SK-N-SH (cell line): ENCODE data around the gene GLB1L3. TPM values are rescaled to one million over a fixed set of nuclear protein-coding genes. Genes with fewer than 3 reads are reported as not detected.

ENCODE experiments used
- CTCF ChIA-PET: fragments of 300-600, 350-600 bp; formaldehyde crosslinking; extraction: SDS; loops from one replicate; lab custom pipeline; 2021; lab: Yijun Ruan, JAX
- POLR2A ChIA-PET: fragments of 350-600 bp; sonication (Branson Sonifier 250); formaldehyde crosslinking; extraction: SDS; loops from one replicate; lab custom pipeline; 2020; ENCODE audit warnings: antibody characterized with exemption, inconsistent platforms; lab: Yijun Ruan, JAX
- DNase-seq: peaks from one replicate; pipeline ENCODE4 v3.0.0; 2012
- H2AFZ ChIP-seq: fragments of 200-600 bp; sonication (generic); 2 replicates; pipeline ENCODE4 v1.8.1; 2016; ENCODE audit warnings: antibody characterized with exemption, mild to moderate bottlenecking, low read depth
- H3F3A ChIP-seq: fragments of 200-600 bp; sonication (generic); replicated peaks from 2 replicates; pipeline ENCODE3; 2016; ENCODE audit warnings: antibody characterized with exemption, mild to moderate bottlenecking; ENCODE audit not compliant: insufficient read depth
- H3K27ac ChIP-seq, 2 experiments: fragments of 200-500 bp in 1 of 2; fragments of 200-600 bp in 1 of 2; sonication (Bioruptor generic) in 1 of 2; sonication (generic), shearing (Covaris generic) in 1 of 2; 2 replicates each; pipeline versions ENCODE4 v1.5.1 to v1.6.1; 2014 to 2016; ENCODE audit warnings: low read depth in 2 of 2, inconsistent platforms in 1 of 2, low read length in 1 of 2, mild to moderate bottlenecking in 1 of 2, mixed read lengths in 1 of 2
- H3K27me3 ChIP-seq: fragments of 200-600 bp; sonication (generic), shearing (Covaris generic); 2 replicates; pipeline ENCODE4 v1.6.1; 2016; ENCODE audit warnings: mixed run types; ENCODE audit not compliant: insufficient read depth
- H3K36me3 ChIP-seq, 2 experiments: fragments of 200-500 bp in 1 of 2; fragments of 200-600 bp in 1 of 2; sonication (Bioruptor generic) in 1 of 2; sonication (generic) in 1 of 2; replicated peaks in 1 of 2; 2 replicates each; pipeline versions ENCODE3 to v1.5.1; 2014 to 2016; ENCODE audit warnings: low read length in 1 of 2, mild to moderate bottlenecking in 1 of 2; ENCODE audit not compliant: insufficient read depth in 2 of 2, control insufficient read depth in 1 of 2
- H3K4me1 ChIP-seq, 2 experiments: fragments of 200-500 bp in 1 of 2; fragments of 200-600 bp in 1 of 2; sonication (Bioruptor generic) in 1 of 2; sonication (generic), shearing (Covaris generic) in 1 of 2; 2 replicates each; pipeline versions ENCODE4 v1.5.1 to v1.6.1; 2014 to 2016; ENCODE audit warnings: low read depth in 1 of 2, low read length in 1 of 2, mixed run types in 1 of 2; ENCODE audit not compliant: insufficient read depth in 2 of 2, control insufficient read depth in 1 of 2
- H3K4me2 ChIP-seq: fragments of 200-600 bp; sonication (generic), shearing (Covaris generic); 2 replicates; pipeline ENCODE4 v1.6.1; 2017; ENCODE audit warnings: mixed run types
- H3K4me3 ChIP-seq, 2 experiments: fragments of 200-500 bp in 1 of 2; fragments of 200-600 bp in 1 of 2; sonication (Bioruptor generic) in 1 of 2; sonication (generic), shearing (Covaris generic) in 1 of 2; 2 replicates each; pipeline versions ENCODE4 v1.5.1 to v1.8.1; 2014 to 2016; ENCODE audit warnings: low read depth in 2 of 2, inconsistent platforms in 1 of 2, low read length in 1 of 2, mild to moderate bottlenecking in 1 of 2, mixed read lengths in 1 of 2, moderate library complexity in 1 of 2
- H3K79me2 ChIP-seq: fragments of 200-600 bp; sonication (generic); 2 replicates; pipeline ENCODE4 v1.8.1; 2017; ENCODE audit warnings: mild to moderate bottlenecking; ENCODE audit not compliant: insufficient read depth
- H3K9ac ChIP-seq: fragments of 200-600 bp; sonication (generic); 2 replicates; pipeline ENCODE4 v1.6.1; 2017; ENCODE audit warnings: mixed run types
- H3K9me2 ChIP-seq: fragments of 200-600 bp; sonication (generic); 2 replicates; pipeline ENCODE4 v1.6.1; 2017; ENCODE audit warnings: mixed run types
- H3K9me3 ChIP-seq: fragments of 200-600 bp; sonication (generic); 2 replicates; pipeline ENCODE4 v1.6.1; 2017; ENCODE audit warnings: mixed run types, mild to moderate bottlenecking, moderate library complexity
- H4K20me1 ChIP-seq: fragments of 200-600 bp; sonication (generic); 2 replicates; pipeline ENCODE4 v1.6.1; 2017; ENCODE audit warnings: mild to moderate bottlenecking, mixed run types; ENCODE audit not compliant: insufficient read depth
- CHD2 ChIP-seq: fragments of 150-350 bp; IDR thresholded peaks from 2 replicates; pipeline ENCODE4 v1.6.1; 2018; ENCODE audit warnings: low read length; ENCODE audit not compliant: partially characterized antibody
- CTCF ChIP-seq: fragments of 200-600 bp; sonication (generic); IDR thresholded peaks from 2 replicates; pipeline ENCODE4 v1.6.1; 2017; ENCODE audit warnings: antibody characterized with exemption, mild to moderate bottlenecking, moderate library complexity
- EP300 ChIP-seq, 2 experiments: IDR thresholded peaks; 2 replicates each; pipeline versions ENCODE4 v1.4.0 to v1.6.1; 2012; ENCODE audit warnings: borderline replicate concordance in 1 of 2, low read depth in 1 of 2, low read length in 1 of 2
- FOSL2 ChIP-seq: IDR thresholded peaks from 2 replicates; pipeline ENCODE4 v1.4.0; 2012; ENCODE audit warnings: low read depth, mild to moderate bottlenecking, moderate library complexity, borderline replicate concordance
- FOXJ3 ChIP-seq: sonication (generic); formaldehyde crosslinking; IDR thresholded peaks from 2 replicates; pipeline ENCODE4 v1.5.1; 2020; ENCODE audit warnings: mild to moderate bottlenecking, missing genetic modification reagents
- FOXM1 ChIP-seq: IDR thresholded peaks from 2 replicates; pipeline ENCODE4 v1.4.0; 2012; ENCODE audit warnings: low read depth, mild to moderate bottlenecking
- IRF3 ChIP-seq: fragments of 150-350 bp; IDR thresholded peaks from 2 replicates; pipeline ENCODE4 v1.6.1; 2016; ENCODE audit warnings: mild to moderate bottlenecking, low read depth, low read length
- MXI1 ChIP-seq: IDR thresholded peaks from 2 replicates; pipeline ENCODE4 v1.6.1; 2012; ENCODE audit warnings: mild to moderate bottlenecking, low read depth, low read length, improper control_type of control experiment
- POLR2AphosphoS5 ChIP-seq: IDR thresholded peaks from 2 replicates; pipeline ENCODE4 v1.6.1; 2012; ENCODE audit warnings: low read depth, low read length
- RAD21 ChIP-seq: IDR thresholded peaks from 2 replicates; pipeline ENCODE4 v1.6.1; 2012; ENCODE audit warnings: mild to moderate bottlenecking, low read length
- RCOR1 ChIP-seq: fragments of 150-350 bp; IDR thresholded peaks from 2 replicates; pipeline ENCODE4 v1.6.1; 2017; ENCODE audit warnings: antibody characterized with exemption, low read length
- RXRA ChIP-seq: IDR thresholded peaks from 2 replicates; pipeline ENCODE4 v1.4.0; 2012; ENCODE audit warnings: low read depth, mild to moderate bottlenecking, borderline replicate concordance
- SIN3A ChIP-seq: IDR thresholded peaks from 2 replicates; pipeline ENCODE4 v1.6.1; 2012; ENCODE audit warnings: low read depth, mild to moderate bottlenecking, low read length, moderate library complexity, borderline replicate concordance
- WGBS: methylation state at CpG from one replicate; pipeline ENCODE4 v1.1.6; 2017; ENCODE audit warnings: low lambda C conversion rate; 5-methylcytosine and 5-hydroxymethylcytosine counted together
- polyA plus RNA-seq, 3 experiments: library from polyadenylated mRNA; depleted of rRNA; stranded (reverse); fragments of >200 nt; gene quantifications; 2 replicates each; pipeline ENCODE4 v1.2.3, GENCODE V29; 2012

GLB1L3 gene
- polyA plus RNA-seq, 1 of the 3 experiments (the other 2 are of a cell fraction), result not detected

- Histone ChIP-seq H3K4me2 (no peak overlapping the region), H3F3A (no peaks in the 10 kb centered on the region), H3K4me3 (no peak overlapping the region), H3K27me3 (no peaks in the 10 kb centered on the region), H2AFZ (no peak overlapping the region), H3K9ac (no peak overlapping the region), H3K27ac (no peak overlapping the region), H3K4me1 (no peaks in the 10 kb centered on the region), H3K79me2 (no peaks in the 10 kb centered on the region), H3K9me3 (no peaks in the 10 kb centered on the region), H3K36me3 (no peaks in the 10 kb centered on the region), H3K9me2 (no peaks in the 10 kb centered on the region), H4K20me1 (no peaks in the 10 kb centered on the region)
- TF ChIP-seq FOXM1 (no peak), RXRA (no peak), FOXJ3 (no peak), EP300 (IDR thresholded peaks at IDR 0.05; ENCODE audit: borderline replicate concordance in 1 of 2, low read depth in 1 of 2, low read length in 1 of 2) (no peak), POLR2AphosphoS5 (no peak), MXI1 (no peak), CHD2 (no peak), FOSL2 (no peak), SIN3A (no peak), RAD21 (no peak)
- CTCF ChIA-PET, result interaction anchor here (1.2 kb wide), 1 partner anchor 10 kb away, joined by 3 read pairs; no protein-coding TSS in a partner anchor
- POLR2A ChIA-PET, result no interaction called here
- WGBS, result 64% methylated on average over 6 of the region's 10 CpGs
- DNase-seq, result no peak
Observed at GRCh38 chr11:134349802-134350355, 73.7 kb downstream of the GLB1L3 start.

- no peaks in the 10 kb centered on the region for H3F3A ChIP-seq
- no peaks in the 10 kb centered on the region for H3K9me2 ChIP-seq
- H3K36me3 ChIP-seq, result no peaks in the 10 kb centered on the region
- H3K27ac ChIP-seq, result no peak overlapping the region
- no peaks in the 10 kb centered on the region for H3K4me1 ChIP-seq
- WGBS, result 70% methylated on average over 9 of the region's 9 CpGs
- H2AFZ ChIP-seq, result no peak overlapping the region
- no peaks in the 10 kb centered on the region for H3K79me2 ChIP-seq
- H4K20me1 ChIP-seq, result no peaks in the 10 kb centered on the region
- DNase-seq, result no peak
- TF ChIP-seq RCOR1 (no peak), MXI1 (no peak), IRF3 (no peak), CTCF (no peak), CHD2 (no peak), RAD21 (no peak), FOXJ3 (no peak)
- H3K9ac ChIP-seq, result no peak overlapping the region
- no peak overlapping the region for H3K4me2 ChIP-seq
- CTCF ChIA-PET, result interaction anchor here (1.2 kb wide), 1 partner anchor 9 kb away, joined by 3 read pairs; no protein-coding TSS in a partner anchor
- H3K9me3 ChIP-seq, result no peaks in the 10 kb centered on the region
- POLR2A ChIA-PET, result no interaction called here
- H3K27me3 ChIP-seq, result no peaks in the 10 kb centered on the region
- H3K4me3 ChIP-seq, result no peak overlapping the region
Observed at GRCh38 chr11:134350381-134350780, 74.2 kb downstream of the GLB1L3 start.
